Mucosa of stomach (tissue), 1 donor: ENCODE results near the gene BARX1.
"Not testable (repeated sequence)": the region's sequence is repeated elsewhere in the genome, so short reads cannot be mapped to it uniquely, and the experiment has no call there.

Source experiments
- H3K27me3 ChIP-seq: one replicate; pipeline ENCODE4 v1.7.0; 2013; ENCODE audit warnings: mild to moderate bottlenecking, low read length; ENCODE audit not compliant: control insufficient read depth, insufficient read depth
- H3K36me3 ChIP-seq: one replicate; pipeline ENCODE4 v1.7.0; 2013; ENCODE audit warnings: low read length; ENCODE audit not compliant: control insufficient read depth, insufficient read depth
- H3K4me1 ChIP-seq: one replicate; pipeline ENCODE4 v1.7.0; 2013; ENCODE audit warnings: mild to moderate bottlenecking, low read length; ENCODE audit not compliant: control insufficient read depth, insufficient read depth
- H3K4me3 ChIP-seq: one replicate; pipeline ENCODE4 v1.7.0; 2013; ENCODE audit warnings: low read length
- H3K9ac ChIP-seq: one replicate; pipeline ENCODE4 v1.7.0; 2013; ENCODE audit warnings: mild to moderate bottlenecking, low read length, moderate library complexity
- H3K9me3 ChIP-seq: one replicate; pipeline ENCODE4 v1.7.0; 2013; ENCODE audit warnings: mild to moderate bottlenecking, low read length, moderate library complexity; ENCODE audit not compliant: control insufficient read depth
- donor health status: Pancreatic carcinoma.

The BARX1 gene

GRCh38 chr9:93978551-93978950, 23.4 kb upstream of the BARX1 start:
- H3K27me3 ChIP-seq, result no peaks in the 10 kb centered on the region
- H3K9ac ChIP-seq, result no peak overlapping the region
- H3K9me3 ChIP-seq, result no peaks in the 10 kb centered on the region
- no peak overlapping the region for H3K4me3 ChIP-seq
- no peaks in the 10 kb centered on the region for H3K36me3 ChIP-seq
- no peaks in the 10 kb centered on the region for H3K4me1 ChIP-seq

GRCh38 chr9:93976973-93977372, 21.8 kb upstream of the BARX1 start:
- H3K9me3 ChIP-seq, result no peaks in the 10 kb centered on the region
- no peaks in the 10 kb centered on the region for H3K27me3 ChIP-seq
- no peak overlapping the region for H3K9ac ChIP-seq
- H3K4me1 ChIP-seq, result no peaks in the 10 kb centered on the region
- no peaks in the 10 kb centered on the region for H3K36me3 ChIP-seq
- H3K4me3 ChIP-seq, result no peak overlapping the region

- Histone ChIP-seq H3K9ac (no peak overlapping the region), H3K4me1 (no peaks in the 10 kb centered on the region), H3K9me3 (no peaks in the 10 kb centered on the region), H3K27me3 (no peaks in the 10 kb centered on the region), H3K36me3 (no peaks in the 10 kb centered on the region), H3K4me3 (no peak overlapping the region)
Observed at GRCh38 chr9:93976081-93976480, 20.9 kb upstream of the BARX1 start.

- H3K27me3 ChIP-seq, result no peaks in the 10 kb centered on the region
- H3K36me3 ChIP-seq, result no peaks in the 10 kb centered on the region
- H3K4me3 ChIP-seq, result no peak overlapping the region
- H3K4me1 ChIP-seq, result no peaks in the 10 kb centered on the region
- no peak overlapping the region for H3K9ac ChIP-seq
- no peaks in the 10 kb centered on the region for H3K9me3 ChIP-seq
Observed at GRCh38 chr9:93975262-93975661, 20.1 kb upstream of the BARX1 start.

GRCh38 chr9:93974151-93974550, 19.0 kb upstream of the BARX1 start:
- Histone ChIP-seq H3K4me3 (no peak overlapping the region), H3K36me3 (no peaks in the 10 kb centered on the region)

GRCh38 chr9:93972655-93973054, 17.5 kb upstream of the BARX1 start:
- H3K27me3 ChIP-seq, H3K9me3 ChIP-seq: not testable (repeated sequence)

More at GRCh38 chr9:93974151-93974550, 19.0 kb upstream of the BARX1 start:
- Histone ChIP-seq H3K4me1 (no peaks in the 10 kb centered on the region), H3K9me3 (no peaks in the 10 kb centered on the region), H3K27me3 (peaks cover 2% of the 10 kb centered on the region), H3K9ac (no peak overlapping the region)

GRCh38 chr9:93969328-93969661, 14.1 kb upstream of the BARX1 start:
- no peak overlapping the region for H3K9ac ChIP-seq
- H3K36me3 ChIP-seq, result no peaks in the 10 kb centered on the region
- H3K9me3 ChIP-seq, result no peaks in the 10 kb centered on the region
- H3K27me3 ChIP-seq, result peaks cover 2% of the 10 kb centered on the region
- peaks cover 5% of the 10 kb centered on the region for H3K4me1 ChIP-seq
- H3K4me3 ChIP-seq, result no peak overlapping the region

More at GRCh38 chr9:93972655-93973054, 17.5 kb upstream of the BARX1 start:
- H3K9ac ChIP-seq, H3K36me3 ChIP-seq, H3K4me1 ChIP-seq, H3K4me3 ChIP-seq: not testable (repeated sequence)

GRCh38 chr9:93968451-93969327, 13.5 kb upstream of the BARX1 start:
- Histone ChIP-seq H3K9ac (no peak overlapping the region), H3K4me1 (peaks cover 5% of the 10 kb centered on the region), H3K4me3 (no peak overlapping the region), H3K9me3 (no peaks in the 10 kb centered on the region), H3K36me3 (no peaks in the 10 kb centered on the region), H3K27me3 (peaks cover 2% of the 10 kb centered on the region)

GRCh38 chr9:93967020-93967803, 12.1 kb upstream of the BARX1 start:
- H3K4me1 ChIP-seq, result peaks cover 13% of the 10 kb centered on the region
- no peaks in the 10 kb centered on the region for H3K36me3 ChIP-seq
- H3K27me3 ChIP-seq, result peaks cover 2% of the 10 kb centered on the region

GRCh38 chr9:93965830-93966577, 10.8 kb upstream of the BARX1 start:
- H3K4me1 ChIP-seq, result peaks cover 21% of the 10 kb centered on the region
- no peak overlapping the region for H3K4me3 ChIP-seq
- no peaks in the 10 kb centered on the region for H3K9me3 ChIP-seq
- H3K36me3 ChIP-seq, result no peaks in the 10 kb centered on the region
- H3K9ac ChIP-seq, result no peak overlapping the region
- H3K27me3 ChIP-seq, result peaks cover 10% of the 10 kb centered on the region

More at GRCh38 chr9:93967020-93967803, 12.1 kb upstream of the BARX1 start:
- no peak overlapping the region for H3K9ac ChIP-seq
- no peaks in the 10 kb centered on the region for H3K9me3 ChIP-seq
- no peak overlapping the region for H3K4me3 ChIP-seq

GRCh38 chr9:93964685-93965084, 9.5 kb upstream of the BARX1 start:
- Histone ChIP-seq H3K36me3 (no peaks in the 10 kb centered on the region), H3K27me3 (peaks cover 21% of the 10 kb centered on the region), H3K9ac (no peak overlapping the region)

GRCh38 chr9:93963969-93964368, 8.8 kb upstream of the BARX1 start:
- Histone ChIP-seq H3K27me3 (peaks cover 28% of the 10 kb centered on the region), H3K4me3 (no peak overlapping the region), H3K36me3 (no peaks in the 10 kb centered on the region), H3K4me1 (peaks cover 39% of the 10 kb centered on the region), H3K9ac (no peak overlapping the region), H3K9me3 (no peaks in the 10 kb centered on the region)

More at GRCh38 chr9:93964685-93965084, 9.5 kb upstream of the BARX1 start:
- no peak overlapping the region for H3K4me3 ChIP-seq
- H3K4me1 ChIP-seq, result peaks cover 32% of the 10 kb centered on the region
- no peaks in the 10 kb centered on the region for H3K9me3 ChIP-seq
